GM21528 (cell line): Measurements from ENCODE around the gene MYO1D.

ENCODE experiments used
- ATAC-seq: cut with Tn5 transposase; IDR thresholded peaks from one replicate; pipeline ENCODE4 v1.9.1; 2021; ENCODE audit warnings: mild to moderate bottlenecking, moderate library complexity; ENCODE audit not compliant: unreplicated experiment, low FRiP score

The MYO1D gene

DNA sequence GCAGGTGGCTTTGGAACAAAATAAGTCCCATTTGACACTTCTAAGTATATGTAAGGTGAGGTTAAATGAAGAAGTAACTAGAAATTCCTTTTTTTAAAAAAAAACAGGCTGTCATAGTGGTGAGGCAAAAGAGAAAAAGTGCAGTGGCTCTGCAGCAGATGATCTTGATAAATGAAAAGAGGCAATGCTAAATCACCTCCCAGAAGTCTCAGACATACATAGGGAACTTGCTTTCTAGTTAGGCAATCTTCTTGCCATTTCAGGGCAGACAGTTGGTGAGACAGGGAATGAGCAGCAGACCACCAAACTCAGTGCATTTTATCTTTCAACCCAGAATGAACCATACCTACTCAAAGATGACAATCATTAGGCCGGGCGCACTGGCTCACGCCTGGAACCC is 90.8 kb downstream of the MYO1D start:
- ATAC-seq, result no peak

DNA sequence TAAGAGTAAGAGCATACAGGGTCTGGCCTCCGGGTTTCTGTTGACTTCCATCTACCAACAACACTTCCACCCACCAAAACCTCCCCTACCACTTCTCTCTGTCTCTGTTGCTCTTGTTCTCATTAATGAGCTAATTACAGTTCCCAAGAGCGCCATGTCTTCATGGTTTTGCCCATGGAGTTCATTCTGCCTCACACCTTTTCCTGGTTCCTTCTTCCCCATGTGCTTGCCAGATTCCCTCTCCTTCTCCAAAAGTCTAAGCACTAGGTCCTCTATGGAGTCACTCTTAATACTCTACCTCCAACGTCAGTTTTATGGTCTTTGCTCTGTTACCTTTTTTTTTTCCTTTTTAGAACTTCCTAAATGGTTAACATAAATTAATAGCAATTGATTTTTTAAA is 92.8 kb downstream of the MYO1D start:
- ATAC-seq, result no peak

DNA sequence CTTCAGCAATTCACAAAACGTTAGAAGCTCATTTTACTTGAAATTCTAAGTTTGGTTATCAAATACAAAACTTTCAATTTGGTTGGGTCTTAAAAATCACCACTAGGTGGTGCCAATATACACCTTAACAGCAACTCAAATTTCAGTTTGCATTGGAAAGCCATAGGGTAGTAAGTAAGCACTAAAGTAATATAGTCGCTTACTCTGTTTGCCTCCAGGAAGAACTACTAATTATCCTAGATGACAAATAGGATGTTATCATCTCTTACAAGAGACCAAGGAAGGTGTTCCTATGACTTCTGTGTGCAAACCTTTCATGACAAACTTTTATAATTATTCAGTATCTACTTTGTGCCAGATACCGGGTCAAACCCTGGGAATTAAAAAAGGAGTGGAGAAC is 93.3 kb downstream of the MYO1D start:
- no peak for ATAC-seq

GRCh38 chr17:32780721-32781120 is 96.2 kb downstream of the MYO1D start:
- no peak for ATAC-seq

GRCh38 chr17:32777922-32778321 is 99.0 kb downstream of the MYO1D start:
- no peak for ATAC-seq

- ATAC-seq, result no peak
These were observed 99.5 kb downstream of the MYO1D start for GRCh38 chr17:32777436-32777835.

- ATAC-seq, result no peak
These were observed 102.2 kb downstream of the MYO1D start for GRCh38 chr17:32774695-32775084.

- no peak for ATAC-seq
These were observed 102.8 kb downstream of the MYO1D start for GRCh38 chr17:32773856-32774694.

GRCh38 chr17:32772453-32773025 is 104.4 kb downstream of the MYO1D start:
- ATAC-seq, result no peak

- no peak for ATAC-seq
These were observed 105.5 kb downstream of the MYO1D start for GRCh38 chr17:32771396-32771795.

- no peak for ATAC-seq
These were observed 107.1 kb downstream of the MYO1D start for GRCh38 chr17:32769846-32770245.

DNA sequence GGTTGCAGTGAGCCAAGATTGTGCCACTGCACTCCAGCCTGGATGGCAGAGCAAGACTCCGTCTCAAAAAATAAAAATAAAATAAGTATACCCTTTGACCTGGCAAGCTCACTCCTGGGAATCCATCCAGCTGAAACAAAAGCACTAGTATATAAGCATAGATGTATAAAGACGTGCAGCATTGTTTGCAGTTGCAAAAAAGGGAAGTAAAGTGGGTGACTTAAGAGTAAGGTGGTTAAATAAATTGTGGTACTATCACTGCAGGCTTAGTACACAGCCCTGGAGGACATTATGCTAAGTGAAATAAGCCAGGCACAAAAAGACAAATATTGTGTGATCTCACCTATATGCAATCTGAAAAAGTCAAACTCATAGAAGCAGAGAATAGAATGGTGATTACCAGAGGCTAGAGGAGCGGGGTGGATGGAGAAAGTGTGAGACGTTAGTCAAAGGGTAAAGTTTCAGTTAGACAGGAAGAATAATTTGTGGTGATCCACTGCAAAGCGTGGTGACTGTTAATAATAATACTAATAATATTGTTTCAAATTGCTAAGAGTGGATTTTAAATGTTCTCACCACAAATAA is 113.0 kb downstream of the MYO1D start:
- ATAC-seq, result no peak

- no peak for ATAC-seq
These were observed 117.4 kb downstream of the MYO1D start for GRCh38 chr17:32759476-32759875.

DNA sequence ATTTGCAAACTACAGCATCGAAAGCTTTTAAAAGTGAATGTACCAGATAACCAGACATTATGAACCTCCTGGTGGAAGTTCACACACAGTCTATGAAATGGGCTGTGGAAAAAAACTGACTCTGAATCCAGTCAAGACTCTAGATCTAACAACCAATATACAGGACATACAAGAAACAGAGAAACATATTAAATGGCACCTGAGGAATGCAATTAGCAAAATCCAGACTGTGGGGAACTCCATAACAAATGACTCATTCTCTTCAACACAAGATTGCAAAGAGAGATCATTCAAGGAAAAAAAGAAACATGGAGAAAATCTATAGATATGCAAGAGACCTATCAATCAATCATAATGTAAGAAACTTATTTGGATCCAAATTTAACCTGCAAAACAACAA is 119.0 kb downstream of the MYO1D start:
- ATAC-seq, result no peak

- ATAC-seq, result no peak
These were observed 120.2 kb downstream of the MYO1D start for GRCh38 chr17:32756696-32757095.

DNA sequence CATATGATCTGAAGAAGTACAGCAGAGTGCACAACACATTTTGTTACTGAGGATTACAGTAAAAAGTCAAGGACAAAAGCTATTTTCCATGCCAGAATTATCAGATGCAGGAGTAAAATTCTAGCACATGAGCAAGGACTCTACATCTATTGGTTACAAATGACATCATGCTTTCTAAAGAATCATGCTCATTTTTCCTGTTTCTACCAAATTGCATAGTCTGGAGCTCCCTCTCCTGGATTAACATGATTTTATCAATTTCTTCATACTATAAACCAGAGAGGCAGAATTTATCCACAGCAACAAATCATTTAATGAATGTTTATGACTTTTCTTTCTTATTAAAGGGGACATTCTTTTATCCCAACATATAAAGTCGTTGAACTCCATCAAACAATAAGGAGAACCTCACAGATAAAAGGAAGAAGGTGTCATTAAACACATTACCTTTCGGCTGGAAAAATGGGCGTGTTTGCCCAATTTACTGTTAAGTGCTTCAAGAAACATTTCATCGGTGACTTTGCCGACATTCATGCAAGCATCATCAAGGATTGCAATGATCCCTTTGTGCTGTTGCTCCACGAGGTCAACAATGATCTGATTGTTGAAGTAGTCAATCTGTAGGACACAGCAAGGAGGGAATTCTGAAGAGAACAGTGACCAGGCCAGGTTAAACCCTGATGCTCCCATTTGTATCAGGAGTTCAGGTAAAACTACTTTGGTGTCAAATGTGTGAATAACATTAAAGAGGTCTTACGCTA is 121.7 kb downstream of the MYO1D start:
- no peak for ATAC-seq

GRCh38 chr17:32752934-32753333 is 124.0 kb downstream of the MYO1D start:
- no peak for ATAC-seq

GRCh38 chr17:32747856-32748255 is 129.1 kb downstream of the MYO1D start:
- ATAC-seq, result no peak

- ATAC-seq, result no peak
These were observed 130.2 kb downstream of the MYO1D start for GRCh38 chr17:32746698-32747097.

GRCh38 chr17:32746280-32746679 is 130.6 kb downstream of the MYO1D start:
- no peak for ATAC-seq
